ENCODE data around the gene RCC2. TPM values are rescaled to one million over a fixed set of nuclear protein-coding genes. Genes with fewer than 3 reads are reported as not detected.
"Not testable (repeated sequence)": the region's sequence is repeated elsewhere in the genome, so short reads cannot be mapped to it uniquely, and the experiment has no call there.

Gene RCC2
- total RNA-seq, 1 donor from 2014 or later = 41.3 TPM

- DNase-seq (ENCODE audit: low spot score) = no peak
Observed at GRCh38 chr1:17420391-17420918, 19.0 kb downstream of the RCC2 start.

GRCh38 chr1:17419626-17420328 is 19.7 kb downstream of the RCC2 start:
- peak; percentile 92 for DNase-seq (ENCODE audit: low spot score)

- no peak for DNase-seq (ENCODE audit: low spot score)
Observed at GRCh38 chr1:17416389-17416788, 23.1 kb downstream of the RCC2 start.

- no peak for DNase-seq (ENCODE audit: low spot score)
Observed at GRCh38 chr1:17414022-17414421, 25.5 kb downstream of the RCC2 start.

GRCh38 chr1:17412093-17412870 is 27.2 kb downstream of the RCC2 start:
- no peak for DNase-seq (ENCODE audit: low spot score)

- no peak for DNase-seq (ENCODE audit: low spot score)
Observed at GRCh38 chr1:17409391-17409811, 30.1 kb downstream of the RCC2 start.

GRCh38 chr1:17407786-17408514 is 31.5 kb downstream of the RCC2 start:
- not testable (repeated sequence) for DNase-seq (ENCODE audit: low spot score)

GRCh38 chr1:17406760-17407475 is 32.6 kb downstream of the RCC2 start:
- DNase-seq (ENCODE audit: low spot score) = not testable (repeated sequence)

- DNase-seq (ENCODE audit: low spot score) = no peak
Observed at GRCh38 chr1:17405898-17406759, 33.3 kb downstream of the RCC2 start.

GRCh38 chr1:17404820-17405219 is 34.7 kb downstream of the RCC2 start:
- DNase-seq (ENCODE audit: low spot score) = no peak

- DNase-seq (ENCODE audit: low spot score) = no peak
Observed at GRCh38 chr1:17404034-17404684, 35.3 kb downstream of the RCC2 start.

GRCh38 chr1:17403081-17403480 is 36.4 kb downstream of the RCC2 start:
- no peak for DNase-seq (ENCODE audit: low spot score)

GRCh38 chr1:17401841-17402240 is 37.6 kb downstream of the RCC2 start:
- DNase-seq (ENCODE audit: low spot score) = no peak

GRCh38 chr1:17400725-17401341 is 38.6 kb downstream of the RCC2 start:
- DNase-seq (ENCODE audit: low spot score) = no peak

GRCh38 chr1:17397910-17398695 is 41.4 kb downstream of the RCC2 start:
- no peak for DNase-seq (ENCODE audit: low spot score)

- no peak for DNase-seq (ENCODE audit: low spot score)
Observed at GRCh38 chr1:17393230-17393629, 46.2 kb downstream of the RCC2 start.

GRCh38 chr1:17392199-17392740 is 47.2 kb downstream of the RCC2 start:
- DNase-seq (ENCODE audit: low spot score) = no peak

GRCh38 chr1:17381161-17381560 is 58.3 kb downstream of the RCC2 start:
- no peak for DNase-seq (ENCODE audit: low spot score)

All from mesenteric fat pad (tissue), 1 donor.